IPS-NIHi11 (cell line): Measurements from ENCODE around the gene TIMM23B.
"Not testable (repeated sequence)": the region's sequence is repeated elsewhere in the genome, so short reads cannot be mapped to it uniquely, and the experiment has no call there.

Source experiments
- DNase-seq: peaks from one replicate; pipeline ENCODE4 v3.0.0; 2012; ENCODE audit warnings: mixed read lengths, low spot score

The TIMM23B gene, protein sequence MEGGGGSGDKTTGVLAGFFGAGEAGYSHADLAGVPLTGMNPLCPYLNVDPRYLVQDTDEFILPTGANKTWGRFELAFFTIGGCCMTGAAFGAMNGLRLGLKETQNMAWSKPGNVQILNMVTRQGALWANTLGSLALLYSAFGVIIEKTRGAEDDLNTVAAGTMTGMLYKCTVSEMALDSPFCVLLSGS

GRCh38 chr10:49941447-49942338, at the start of gene TIMM23B, which contains the start of gene PARG:
TSS of gene TIMM23B (plus strand) at chr10:49942053. CDS start at chr10:49942195, 142 bp downstream.
TSS of gene PARG (minus strand) at chr10:49942027. CDS start at chr10:49941725, 302 bp downstream.
- peak; percentile 63 for DNase-seq

- not testable (repeated sequence) for DNase-seq
Measured at GRCh38 chr10:49899999-49900398, 41.9 kb upstream of the TIMM23B start.

GRCh38 chr10:49900406-49900805, 41.4 kb upstream of the TIMM23B start:
- DNase-seq, result not testable (repeated sequence)

- DNase-seq, result not testable (repeated sequence)
Measured at GRCh38 chr10:49903829-49904228, 38.0 kb upstream of the TIMM23B start.

- DNase-seq, result not testable (repeated sequence)
Measured at GRCh38 chr10:49908290-49909080, 33.4 kb upstream of the TIMM23B start.

GRCh38 chr10:49910295-49910694, 31.6 kb upstream of the TIMM23B start:
- not testable (repeated sequence) for DNase-seq

GRCh38 chr10:49916451-49916850, 25.4 kb upstream of the TIMM23B start:
- DNase-seq, result not testable (repeated sequence)

GRCh38 chr10:49917927-49918326, 23.9 kb upstream of the TIMM23B start:
- DNase-seq, result not testable (repeated sequence)

- DNase-seq, result peak; percentile 5
Measured at GRCh38 chr10:49922041-49922440, 19.8 kb upstream of the TIMM23B start.

DNA sequence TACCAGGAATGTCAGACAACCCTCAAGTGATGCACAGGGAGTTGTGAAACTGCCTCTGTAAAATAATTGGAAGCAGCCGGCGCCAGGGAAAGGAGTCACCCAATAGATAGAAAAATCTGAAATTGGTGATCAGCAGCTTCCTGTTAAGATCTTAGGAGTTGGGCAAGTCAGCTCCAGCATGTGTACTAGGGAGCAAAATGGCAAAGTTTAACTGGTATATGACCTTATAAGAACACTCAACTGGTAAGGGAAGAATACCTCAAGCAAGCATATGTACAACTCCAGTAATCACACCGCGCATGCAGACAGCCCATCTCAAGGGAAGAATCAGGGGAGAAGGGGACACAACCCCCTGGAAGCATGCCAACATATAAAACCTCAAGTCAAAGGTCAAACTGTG, 18.3 kb upstream of the TIMM23B start:
- not testable (repeated sequence) for DNase-seq

GRCh38 chr10:49931276-49931675, 10.6 kb upstream of the TIMM23B start:
- DNase-seq, result not testable (repeated sequence)

DNA sequence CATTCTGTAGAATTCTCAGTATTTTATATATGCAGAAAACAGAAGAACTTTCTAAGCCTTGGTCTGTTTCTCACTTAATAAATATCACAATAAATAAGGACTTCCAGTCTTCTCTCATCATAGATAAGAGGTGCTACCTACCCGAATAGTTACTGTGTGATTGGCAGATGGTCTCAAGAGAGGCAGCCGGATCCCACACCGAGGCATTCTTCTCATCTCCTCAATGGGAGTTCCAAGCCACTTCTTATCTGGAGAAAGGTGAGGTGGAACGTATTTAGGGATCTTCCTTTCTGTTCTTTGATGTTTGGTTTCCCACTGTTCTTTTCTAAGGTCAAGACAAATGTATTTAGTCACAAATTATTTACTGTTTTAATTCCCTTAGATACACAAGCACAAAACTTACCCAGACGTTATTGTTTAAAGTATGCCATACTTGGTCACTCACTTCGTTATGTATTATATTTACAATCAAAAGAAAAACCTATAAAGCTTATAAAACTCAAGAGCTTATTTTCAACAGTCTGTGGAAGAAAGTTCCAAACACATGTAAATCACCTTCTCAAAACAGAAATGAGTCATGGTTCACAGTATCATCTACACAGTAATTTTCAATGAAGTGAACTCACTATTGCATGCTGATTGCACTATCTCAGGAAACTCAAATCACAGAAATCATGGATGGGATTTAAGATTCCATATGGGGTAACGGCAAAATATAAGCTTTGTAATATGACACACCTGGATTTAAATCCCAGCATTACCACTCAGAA, 9.7 kb upstream of the TIMM23B start:
- not testable (repeated sequence) for DNase-seq

- not testable (repeated sequence) for DNase-seq
Measured at GRCh38 chr10:49942339-49942705, 469 bp downstream of the TIMM23B start.

DNA sequence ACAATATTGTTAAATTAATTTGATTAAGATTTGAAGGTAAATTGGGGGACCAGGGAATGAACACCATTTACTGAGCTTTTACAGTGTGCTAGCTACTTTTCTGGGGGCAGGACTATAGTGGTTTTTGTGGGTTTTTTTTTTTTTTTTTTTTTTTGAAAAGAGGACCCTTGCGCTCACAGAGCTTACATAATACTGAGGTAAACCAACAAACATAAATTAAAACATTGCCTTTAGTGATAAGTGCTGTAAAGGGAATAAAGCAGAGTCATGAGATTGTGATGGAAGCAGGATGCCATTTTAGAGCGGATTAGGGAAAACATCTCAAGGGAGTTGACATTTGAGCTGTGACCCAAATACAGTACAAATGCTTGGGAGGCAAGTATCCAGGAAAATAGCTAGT, 1.8 kb downstream of the TIMM23B start:
- DNase-seq, result not testable (repeated sequence)

- not testable (repeated sequence) for DNase-seq
Measured at GRCh38 chr10:49948142-49948541, 6.3 kb downstream of the TIMM23B start.

GRCh38 chr10:49948737-49949136, 6.9 kb downstream of the TIMM23B start:
- DNase-seq, result not testable (repeated sequence)

DNA sequence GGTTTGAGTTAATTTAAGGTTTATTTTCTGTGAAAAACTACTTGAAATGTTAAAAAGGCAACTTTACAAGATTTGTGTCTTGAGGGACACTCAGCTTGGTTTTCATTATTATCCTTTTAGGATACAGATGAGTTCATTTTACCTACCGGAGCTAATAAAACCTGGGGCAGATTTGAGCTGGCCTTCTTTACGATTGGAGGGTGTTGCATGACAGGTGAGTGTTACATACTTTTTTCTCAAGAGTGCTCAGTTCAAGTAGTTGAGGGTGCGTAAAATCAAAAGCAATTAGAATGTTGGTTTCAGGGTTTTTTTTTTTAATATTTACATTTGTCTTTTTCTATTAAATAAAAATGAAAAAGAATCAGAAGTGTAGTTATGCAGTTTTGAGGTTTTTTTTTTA, 10.2 kb downstream of the TIMM23B start:
- DNase-seq, result not testable (repeated sequence)

DNA sequence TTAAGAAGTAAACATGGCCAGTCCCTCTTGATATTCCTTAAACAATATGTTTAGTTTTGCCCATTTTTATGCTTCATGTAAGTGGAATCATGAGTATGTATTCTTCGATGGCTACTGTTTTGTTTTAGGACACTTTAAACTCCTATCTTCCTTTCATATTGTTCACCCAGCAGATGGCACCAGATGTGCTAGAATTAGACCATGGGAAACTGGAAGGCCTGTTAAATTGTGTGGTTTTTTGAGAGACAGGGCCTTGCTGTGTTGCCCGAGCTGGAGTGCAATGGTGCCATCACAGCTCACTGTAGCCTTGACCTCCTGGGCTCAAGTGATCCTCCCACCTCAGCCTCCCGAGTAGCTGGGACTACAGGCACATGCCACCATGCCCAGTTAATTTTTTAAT, 11.3 kb downstream of the TIMM23B start:
- not testable (repeated sequence) for DNase-seq

DNA sequence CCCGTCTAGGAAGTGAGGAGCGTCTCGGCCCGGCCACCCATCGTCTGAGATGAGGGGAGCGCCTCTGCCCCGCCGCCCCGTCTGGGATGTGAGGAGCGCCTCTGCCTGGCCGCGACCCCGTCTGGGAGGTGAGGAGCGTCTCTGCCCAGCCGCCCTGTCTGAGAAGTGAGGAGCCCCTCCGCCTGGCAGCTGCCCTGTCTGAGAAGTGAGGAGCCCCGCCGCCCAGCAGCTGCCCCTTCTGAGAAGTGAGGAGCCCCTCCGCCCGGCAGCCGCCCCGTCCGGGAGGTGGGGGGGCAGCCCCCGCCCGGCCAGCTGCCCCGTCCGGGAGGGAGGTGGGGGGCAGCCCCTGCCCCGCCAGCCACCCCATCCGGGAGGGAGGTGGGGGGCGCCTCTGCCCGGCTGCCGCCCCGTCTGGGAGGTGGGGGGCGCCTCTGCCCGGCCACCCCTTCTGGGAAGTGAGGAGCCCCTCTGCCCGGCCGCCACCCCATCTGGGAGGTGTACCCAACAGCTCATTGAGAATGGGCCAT, 28.5 kb downstream of the TIMM23B start:
- DNase-seq, result not testable (repeated sequence)

GRCh38 chr10:49971466-49971865, 29.6 kb downstream of the TIMM23B start:
- DNase-seq, result not testable (repeated sequence)

- not testable (repeated sequence) for DNase-seq
Measured at GRCh38 chr10:49972094-49972493, 30.2 kb downstream of the TIMM23B start.
